ENCODE measurements around the gene ERICH2. TPM values are rescaled to one million over a fixed set of nuclear protein-coding genes. Genes with fewer than 3 reads are reported as not detected.

Gene ERICH2
- total RNA-seq, 1 experiment from 2014 or later = 0.74 TPM

GRCh38 chr2:170827841-170828532, 57.8 kb downstream of the ERICH2 start:
- no peak for DNase-seq (ENCODE audit: low read depth, low spot score)
- intact Hi-C loops (cut with micrococcal nuclease; ENCODE audit: unreplicated experiment) (no loop called here), in situ Hi-C loops (cut with HindIII; ENCODE audit: low pct_unique_long_range_greater_than_20kb, low sequenced_read_pairs) (no loop called here)
- ATAC-seq = no peak
- Histone ChIP-seq H3K9me3 (ENCODE audit: control insufficient read depth, insufficient read depth, low read depth, low read length) (no peaks in the 10 kb centered on the region), H3K4me3 (ENCODE audit: low read depth in 2 of 2, low read length in 2 of 2) (no peak overlapping the region), H3K27me3 (ENCODE audit: control insufficient read depth, insufficient read depth, low read length) (no peaks in the 10 kb centered on the region), H3K36me3 (ENCODE audit: control insufficient read depth, insufficient read depth, low read length) (no peaks in the 10 kb centered on the region), H3K4me1 (ENCODE audit: control insufficient read depth, insufficient read depth, low read length) (no peaks in the 10 kb centered on the region), H3K27ac (ENCODE audit: low read length) (no peak overlapping the region)
- CTCF ChIA-PET = no interaction called here
- POLR2A ChIA-PET = no interaction called here
- TF ChIP-seq POLR2AphosphoS5 (IDR thresholded peaks at IDR 0.05; ENCODE audit: low read depth, low read length) (no peak), SIN3A (IDR thresholded peaks at IDR 0.05; ENCODE audit: borderline replicate concordance, insufficient read depth, low read depth, low read length) (no peak), CTCF (IDR thresholded peaks at IDR 0.05) (no peak), REST (IDR thresholded peaks at IDR 0.05; ENCODE audit: insufficient read depth in 1 of 2, low read depth in 2 of 2, low read length in 1 of 2) (no peak), TCF7L2 (IDR thresholded peaks at IDR 0.05; ENCODE audit: low read depth, low read length) (no peak)
- BruUV-seq (replicated peaks) = no TSS peak

- in situ Hi-C loops (cut with HindIII; ENCODE audit: low pct_unique_long_range_greater_than_20kb, low sequenced_read_pairs) = no loop called here
- BruUV-seq (replicated peaks) = no TSS peak
- no peak for ATAC-seq
Observed at GRCh38 chr2:170828533-170828916, 58.3 kb downstream of the ERICH2 start.

More at GRCh38 chr2:170828533-170828916, 58.3 kb downstream of the ERICH2 start:
- H3K27ac ChIP-seq (ENCODE audit: low read length) = no peak overlapping the region
- H3K4me1 ChIP-seq (ENCODE audit: control insufficient read depth, insufficient read depth, low read length) = no peaks in the 10 kb centered on the region
- TF ChIP-seq SIN3A (IDR thresholded peaks at IDR 0.05; ENCODE audit: borderline replicate concordance, insufficient read depth, low read depth, low read length) = no peak
- TF ChIP-seq CTCF (IDR thresholded peaks at IDR 0.05) = no peak
- TF ChIP-seq REST (IDR thresholded peaks at IDR 0.05; ENCODE audit: insufficient read depth in 1 of 2, low read depth in 2 of 2, low read length in 1 of 2) = no peak
- no peak for TF ChIP-seq TCF7L2 (IDR thresholded peaks at IDR 0.05; ENCODE audit: low read depth, low read length)
- TF ChIP-seq POLR2AphosphoS5 (IDR thresholded peaks at IDR 0.05; ENCODE audit: low read depth, low read length) = no peak
- no peak for DNase-seq (ENCODE audit: low read depth, low spot score)
- H3K36me3 ChIP-seq (ENCODE audit: control insufficient read depth, insufficient read depth, low read length) = no peaks in the 10 kb centered on the region
- no peaks in the 10 kb centered on the region for H3K27me3 ChIP-seq (ENCODE audit: control insufficient read depth, insufficient read depth, low read length)
- intact Hi-C loops (cut with micrococcal nuclease; ENCODE audit: unreplicated experiment) = no loop called here
- no peak overlapping the region for H3K4me3 ChIP-seq (ENCODE audit: low read depth in 2 of 2, low read length in 2 of 2)
- CTCF ChIA-PET = no interaction called here
- H3K9me3 ChIP-seq (ENCODE audit: control insufficient read depth, insufficient read depth, low read depth, low read length) = no peaks in the 10 kb centered on the region
- POLR2A ChIA-PET = no interaction called here
